Frontal cortex (tissue), 4 donors: Measurements from ENCODE around the gene MCUR1. TPM values are rescaled to one million over a fixed set of nuclear protein-coding genes. Genes with fewer than 3 reads are reported as not detected.
A peak's percentile ranks its signal among the peaks of the same experiment; 100 is the strongest.
"Not testable (repeated sequence)": the region's sequence is repeated elsewhere in the genome, so short reads cannot be mapped to it uniquely, and the experiment has no call there.

Experiments
- DNase-seq, 2 donors: peaks; one replicate each; pipeline ENCODE4 v3.0.0; 2012; ENCODE audit warnings: low spot score in 2 of 2
- FAIRE-seq: peaks from 2 replicates; lab custom pipeline; 2012; peaks lifted over from hg19 to GRCh38; lab: Jason Lieb, UNC
- total RNA-seq: library from RNA; depleted of rRNA; stranded (reverse); fragments of >200 nt; gene quantifications from one replicate; pipeline ENCODE4 v1.2.3, GENCODE V29; 2014
- donor health status: control.
- donor health status: control.
- donor health status: control.

The MCUR1 gene
- 25.3 TPM for total RNA-seq

- FAIRE-seq: no peak
These were observed at the start of gene MCUR1 for GRCh38 chr6:13814176-13814937. MCUR1 (minus strand) TSS chr6:13814557; CDS start chr6:13814429, 128 bp downstream.

GRCh38 chr6:13863699-13864155 lies 49.4 kb upstream of the MCUR1 start:
- FAIRE-seq (no peak), DNase-seq (no peak)

More at GRCh38 chr6:13814176-13814937, at the start of gene MCUR1:
- DNase-seq: peak; percentile 88 to 96

GRCh38 chr6:13860556-13861185 lies 46.3 kb upstream of the MCUR1 start:
- not testable (repeated sequence) for FAIRE-seq, DNase-seq

GRCh38 chr6:13859871-13860555 lies 45.7 kb upstream of the MCUR1 start:
- DNase-seq (no peak), FAIRE-seq (no peak)

DNA sequence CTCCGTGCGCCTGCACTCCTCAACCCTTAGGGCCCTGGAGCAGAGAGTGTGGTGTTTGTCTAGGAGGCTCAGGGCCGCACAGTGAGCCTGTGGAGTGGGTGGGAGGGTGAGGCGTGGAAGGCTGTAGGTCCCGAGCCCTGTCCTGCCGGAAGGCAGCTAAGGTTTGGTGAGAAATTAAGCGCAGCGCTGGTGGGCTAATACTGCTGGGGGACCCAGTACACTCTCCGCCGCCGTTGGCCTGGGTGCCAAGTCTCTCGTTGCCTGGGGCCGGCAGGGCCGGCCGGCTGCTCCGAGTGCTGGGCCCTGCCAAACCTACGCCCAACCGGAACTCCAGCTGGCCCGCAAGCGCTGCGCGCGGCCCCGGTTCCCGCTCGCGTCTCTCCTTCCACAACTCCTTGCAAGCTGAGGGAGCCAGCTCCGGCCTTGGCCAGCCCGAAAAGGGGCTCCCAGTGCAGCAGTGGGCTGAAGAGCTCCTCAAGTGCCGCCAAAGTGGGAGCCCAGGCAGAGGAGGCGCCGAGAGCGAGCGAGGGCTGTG lies 40.4 kb upstream of the MCUR1 start:
- no peak for FAIRE-seq
- no peak for DNase-seq

- no peak for FAIRE-seq
- no peak for DNase-seq
These were observed 39.5 kb upstream of the MCUR1 start for GRCh38 chr6:13853871-13854270.

- DNase-seq: no peak
- no peak for FAIRE-seq
These were observed 37.4 kb upstream of the MCUR1 start for GRCh38 chr6:13851803-13852202.

GRCh38 chr6:13851330-13851729 lies 37.0 kb upstream of the MCUR1 start:
- DNase-seq: no peak
- FAIRE-seq: no peak

- DNase-seq, FAIRE-seq: not testable (repeated sequence)
These were observed 36.3 kb upstream of the MCUR1 start for GRCh38 chr6:13850690-13851089.

- FAIRE-seq: no peak
These were observed 34.3 kb upstream of the MCUR1 start for GRCh38 chr6:13848522-13849150.

GRCh38 chr6:13847326-13848050 lies 33.1 kb upstream of the MCUR1 start:
- DNase-seq (no peak), FAIRE-seq (no peak)

More at GRCh38 chr6:13848522-13849150, 34.3 kb upstream of the MCUR1 start:
- no peak for DNase-seq

DNA sequence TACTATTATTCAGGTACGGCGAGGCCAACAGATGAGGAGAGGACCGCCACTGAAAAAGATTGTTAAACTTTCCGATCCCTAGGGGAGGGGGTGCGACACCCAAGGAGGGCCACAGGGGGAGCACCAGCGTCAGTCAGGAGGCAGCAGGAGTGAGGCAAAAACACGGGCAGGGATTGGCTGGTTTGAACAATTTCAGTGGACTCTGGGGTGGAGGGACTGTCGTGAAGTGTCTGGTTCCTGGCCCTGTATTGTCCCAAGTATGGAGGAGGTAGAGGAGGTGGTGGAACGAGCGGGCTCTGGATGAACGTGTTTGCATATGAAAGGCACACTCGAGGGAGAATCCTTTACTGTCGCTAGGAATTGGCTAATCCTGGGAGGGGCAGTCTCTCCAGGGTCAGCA lies 32.5 kb upstream of the MCUR1 start:
- FAIRE-seq: no peak
- DNase-seq: no peak

DNA sequence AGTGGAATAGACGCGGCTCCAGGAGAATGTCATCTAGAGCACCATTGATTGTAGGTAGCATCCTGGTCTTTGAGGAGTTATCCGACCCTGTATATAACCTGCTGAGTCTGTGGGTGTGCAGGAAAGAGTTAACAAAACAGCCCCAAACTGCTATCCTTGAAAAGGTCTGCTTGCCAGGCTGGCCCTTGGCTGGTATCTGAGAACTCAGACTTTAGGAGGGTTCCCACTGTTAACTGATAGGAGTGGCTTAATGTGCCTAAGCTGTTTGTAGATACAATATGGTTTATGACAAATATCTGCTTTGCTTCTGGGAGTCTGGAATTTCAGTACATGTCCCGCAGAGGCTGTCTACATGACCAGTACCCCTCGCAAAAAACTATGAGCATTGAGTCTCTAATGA lies 27.6 kb upstream of the MCUR1 start:
- no peak for FAIRE-seq

GRCh38 chr6:13838616-13839015 lies 24.3 kb upstream of the MCUR1 start:
- no peak for FAIRE-seq
- DNase-seq: no peak

More for the DNA sequence above, 27.6 kb upstream of the MCUR1 start:
- no peak for DNase-seq

DNA sequence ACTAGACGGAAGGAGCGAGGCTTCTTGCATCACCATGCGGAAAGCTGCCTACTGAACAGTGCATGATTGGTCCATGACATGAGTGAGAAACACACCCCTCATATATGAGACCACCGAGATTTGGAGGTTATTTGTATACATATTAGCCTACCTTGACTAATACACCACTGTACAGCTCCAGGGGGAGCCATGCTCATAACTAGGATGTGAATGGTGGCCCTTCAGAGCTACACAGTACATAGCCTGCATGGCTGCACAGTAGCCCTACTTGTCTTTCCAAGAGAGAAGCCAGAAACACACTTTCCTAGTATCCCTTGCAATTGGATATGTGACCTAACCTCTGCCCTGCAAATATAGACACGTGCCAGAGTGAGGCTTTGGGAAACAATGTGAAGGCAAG lies 21.8 kb upstream of the MCUR1 start:
- FAIRE-seq: no peak
- no peak for DNase-seq

DNA sequence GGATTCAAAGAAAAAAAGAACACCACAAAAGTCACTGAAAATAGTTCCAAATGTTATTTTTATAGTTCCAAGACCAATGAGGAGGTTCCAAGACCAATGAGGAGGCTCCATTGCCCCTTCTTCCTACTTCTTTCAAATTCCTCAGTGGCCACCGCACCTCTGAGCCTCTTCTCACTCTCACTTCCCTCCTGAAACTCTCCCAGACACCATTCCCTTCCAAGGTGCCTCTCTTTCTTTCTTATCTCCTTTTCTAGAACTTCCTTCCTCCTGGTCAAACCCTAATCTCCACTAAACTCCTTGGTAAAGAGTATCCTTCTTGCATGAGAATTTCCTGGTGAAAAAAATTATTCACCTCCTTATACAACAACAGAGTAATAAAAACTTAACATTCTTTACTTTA lies 20.4 kb upstream of the MCUR1 start:
- FAIRE-seq (no peak), DNase-seq (no peak)

DNA sequence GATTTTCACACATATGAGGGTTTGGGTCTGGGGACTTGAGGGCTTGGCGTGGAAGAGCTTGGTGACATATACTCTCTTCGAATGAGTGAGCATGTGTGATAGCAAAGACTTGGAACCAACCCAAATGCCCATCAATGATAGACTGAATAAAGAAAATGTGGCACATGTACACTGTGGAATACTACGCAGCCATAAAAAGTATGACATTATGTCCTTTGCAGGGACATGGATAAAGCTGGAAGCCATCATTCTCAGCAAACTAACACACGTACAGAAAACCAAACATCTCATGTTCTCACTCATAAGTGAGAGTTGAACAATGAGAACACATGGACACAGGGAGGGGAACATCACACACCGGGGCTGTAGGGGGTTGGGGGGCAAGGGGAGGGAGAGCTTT lies 19.7 kb upstream of the MCUR1 start:
- not testable (repeated sequence) for DNase-seq, FAIRE-seq

GRCh38 chr6:13832778-13833177 lies 18.4 kb upstream of the MCUR1 start:
- FAIRE-seq: no peak
- no peak for DNase-seq

GRCh38 chr6:13831615-13832014 lies 17.3 kb upstream of the MCUR1 start:
- FAIRE-seq: no peak
- DNase-seq: no peak
